IMR-90 (cell line): ENCODE measurements around the gene PPP2R5E. TPM values are rescaled to one million over a fixed set of nuclear protein-coding genes. Genes with fewer than 3 reads are reported as not detected.

Experiments
- ATAC-seq: fragments of 200-7000 bp; cut with Tn5 transposase; 2 replicates; pipeline ENCODE4 v1.9.1; 2020; ENCODE audit warnings: low read depth, mild to moderate bottlenecking, moderate library complexity
- BruUV-seq: library from RNA; stranded (reverse); fragments of 400-500 nt; replicated peaks from 2 replicates; lab custom pipeline; 2021; lab: Mats Ljungman, UMichigan
- CTCF ChIA-PET: fragments of 300-600 bp; formaldehyde crosslinking; extraction: SDS; loops from one replicate; lab custom pipeline; 2021; ENCODE audit warnings: antibody characterized with exemption; lab: Yijun Ruan, JAX
- POLR2A ChIA-PET: fragments of 300-600 bp; sonication (Branson Sonifier 250); formaldehyde crosslinking; loops from one replicate; lab custom pipeline; 2022; ENCODE audit warnings: antibody characterized with exemption; ENCODE audit not compliant: unreplicated experiment; lab: Charles Lee
- DNase-seq: peaks from one replicate; pipeline ENCODE4 v3.0.0; 2013
- H2AFZ ChIP-seq: replicated peaks from 2 replicates; pipeline ENCODE3; 2013; ENCODE audit warnings: low read length, mild to moderate bottlenecking; ENCODE audit not compliant: poor library complexity
- H2AK5ac ChIP-seq: 2 replicates; pipeline ENCODE4 v1.6.1; 2013; ENCODE audit warnings: low read depth, low read length, inconsistent platforms
- H2AK9ac ChIP-seq: replicated peaks from 2 replicates; pipeline ENCODE3; 2013; ENCODE audit warnings: mild to moderate bottlenecking, low read depth, low read length, moderate library complexity; ENCODE audit not compliant: poor library complexity
- H2BK120ac ChIP-seq: 2 replicates; pipeline ENCODE4 v1.6.1; 2013; ENCODE audit warnings: low read depth, low read length, inconsistent platforms
- H2BK15ac ChIP-seq: 3 replicates; pipeline ENCODE4 v1.6.1; 2013; ENCODE audit warnings: low read depth, low read length, inconsistent platforms
- H2BK20ac ChIP-seq: 2 replicates; pipeline ENCODE4 v1.6.1; 2013; ENCODE audit warnings: low read depth, mild to moderate bottlenecking, inconsistent platforms, low read length, moderate library complexity
- H2BK5ac ChIP-seq: 2 replicates; pipeline ENCODE4 v1.6.1; 2013; ENCODE audit warnings: mild to moderate bottlenecking, low read depth, low read length, inconsistent platforms; ENCODE audit not compliant: poor library complexity, severe bottlenecking
- H3K14ac ChIP-seq: replicated peaks from 2 replicates; pipeline ENCODE4 v1.6.1; 2013; ENCODE audit warnings: low read depth, low read length, inconsistent platforms
- H3K18ac ChIP-seq: 2 replicates; pipeline ENCODE4 v1.6.1; 2013; ENCODE audit warnings: low read depth, low read length, control low read depth
- H3K23ac ChIP-seq: 2 replicates; pipeline ENCODE4 v1.6.1; 2013; ENCODE audit warnings: low read depth, low read length, inconsistent platforms
- H3K27ac ChIP-seq: 2 replicates; pipeline ENCODE4 v1.5.1; 2013; ENCODE audit warnings: mild to moderate bottlenecking, control low read depth, low read length; ENCODE audit not compliant: insufficient read depth
- H3K27me3 ChIP-seq: 2 replicates; pipeline ENCODE4 v1.6.1; 2013; ENCODE audit warnings: low read length; ENCODE audit not compliant: control insufficient read depth, insufficient read depth
- H3K36me3 ChIP-seq: 2 replicates; pipeline ENCODE4 v1.6.1; 2013; ENCODE audit warnings: low read length, mixed read lengths; ENCODE audit not compliant: control insufficient read depth, insufficient read depth
- H3K4ac ChIP-seq: 2 replicates; pipeline ENCODE4 v1.6.1; 2013; ENCODE audit warnings: low read depth, low read length, inconsistent platforms
- H3K4me1 ChIP-seq: 2 replicates; pipeline ENCODE4 v1.6.1; 2013; ENCODE audit warnings: low read length, mixed read lengths; ENCODE audit not compliant: control insufficient read depth, insufficient read depth
- H3K4me2 ChIP-seq: 2 replicates; pipeline ENCODE4 v1.6.1; 2013; ENCODE audit warnings: low read depth, mild to moderate bottlenecking, control low read depth, low read length, moderate library complexity
- H3K4me3 ChIP-seq: 2 replicates; pipeline ENCODE4 v1.5.1; 2013; ENCODE audit warnings: low read depth, mild to moderate bottlenecking, control low read depth, low read length, moderate library complexity; ENCODE audit not compliant: insufficient read depth
- H3K56ac ChIP-seq: 2 replicates; pipeline ENCODE4 v1.6.1; 2013; ENCODE audit warnings: low read length, inconsistent platforms; ENCODE audit not compliant: insufficient read depth; ENCODE audit errors: extremely low read depth
- H3K79me1 ChIP-seq, 2 experiments: 2 replicates each; pipeline ENCODE4 v1.6.1; 2013; ENCODE audit warnings: low read length in 2 of 2, inconsistent platforms in 1 of 2, low read depth in 1 of 2
- H3K9ac ChIP-seq: 2 replicates; pipeline ENCODE4 v1.6.1; 2013; ENCODE audit warnings: low read depth, low read length, control low read depth
- H3K9me1 ChIP-seq: 2 replicates; pipeline ENCODE4 v1.6.1; 2013; ENCODE audit warnings: low read length, inconsistent platforms; ENCODE audit not compliant: insufficient read depth
- H3K9me3 ChIP-seq: 2 replicates; pipeline ENCODE4 v1.6.1; 2013; ENCODE audit warnings: low read length; ENCODE audit not compliant: control insufficient read depth, insufficient read depth
- H4K20me1 ChIP-seq: 2 replicates; pipeline ENCODE4 v1.6.1; 2013; ENCODE audit warnings: low read length, inconsistent platforms; ENCODE audit not compliant: insufficient read depth
- H4K5ac ChIP-seq: 2 replicates; pipeline ENCODE4 v1.6.1; 2013; ENCODE audit warnings: mild to moderate bottlenecking, low read depth, low read length, control low read depth
- H4K8ac ChIP-seq, 2 experiments: 2 replicates each; pipeline ENCODE4 v1.6.1; 2013; ENCODE audit warnings: low read depth in 2 of 2, low read length in 2 of 2, control low read depth in 1 of 2, inconsistent platforms in 1 of 2
- H4K91ac ChIP-seq: 2 replicates; pipeline ENCODE4 v1.6.1; 2013; ENCODE audit warnings: low read depth, low read length, inconsistent platforms; ENCODE audit not compliant: insufficient read depth
- BHLHE40 ChIP-seq: fragments of 150-350 bp; IDR thresholded peaks from 2 replicates; pipeline ENCODE4 v1.6.1; 2016; ENCODE audit warnings: mild to moderate bottlenecking, low read depth, low read length
- CEBPB ChIP-seq: IDR thresholded peaks from 2 replicates; pipeline ENCODE4 v1.6.1; 2012; ENCODE audit warnings: low read depth, low read length, improper control_type of control experiment
- CHD1 ChIP-seq: IDR thresholded peaks from 2 replicates; pipeline ENCODE4 v1.6.1; 2012; ENCODE audit warnings: low read depth, low read length, improper control_type of control experiment
- FOS ChIP-seq: fragments of 150-350 bp; IDR thresholded peaks from 2 replicates; pipeline ENCODE4 v1.6.1; 2016; ENCODE audit warnings: low read depth, low read length
- MAFK ChIP-seq: IDR thresholded peaks from 2 replicates; pipeline ENCODE4 v1.6.1; 2012; ENCODE audit warnings: low read depth, low read length, improper control_type of control experiment
- MAZ ChIP-seq: IDR thresholded peaks from 2 replicates; pipeline ENCODE4 v1.6.1; 2012; ENCODE audit warnings: low read depth, mild to moderate bottlenecking, low read length, improper control_type of control experiment, moderate library complexity, borderline replicate concordance
- MXI1 ChIP-seq: IDR thresholded peaks from 2 replicates; pipeline ENCODE4 v1.6.1; 2012; ENCODE audit warnings: low read depth, mild to moderate bottlenecking, low read length, moderate library complexity, borderline replicate concordance
- NFE2L2 ChIP-seq: fragments of 150-350 bp; IDR thresholded peaks from 2 replicates; pipeline ENCODE4 v1.6.1; 2016; ENCODE audit warnings: low read depth, mild to moderate bottlenecking, low read length
- POLR2A ChIP-seq: IDR thresholded peaks from 2 replicates; pipeline ENCODE4 v1.6.1; 2012; ENCODE audit warnings: mild to moderate bottlenecking, low read depth, low read length
- RCOR1 ChIP-seq: IDR thresholded peaks from 2 replicates; pipeline ENCODE4 v1.6.1; 2012; ENCODE audit warnings: mild to moderate bottlenecking, low read length, improper control_type of control experiment; ENCODE audit not compliant: insufficient replicate concordance
- RFX5 ChIP-seq: IDR thresholded peaks from 2 replicates; pipeline ENCODE4 v1.8.0; 2012; ENCODE audit warnings: low read depth, mild to moderate bottlenecking, low read length, moderate library complexity
- SMC3 ChIP-seq: fragments of 150-350 bp; IDR thresholded peaks from 2 replicates; pipeline ENCODE4 v1.6.1; 2016; ENCODE audit warnings: low read depth, mild to moderate bottlenecking, antibody characterized with exemption, low read length, moderate library complexity
- dilution Hi-C: fragments of 300-500 bp; cut with HindIII; formaldehyde crosslinking; loops from one replicate; pipeline ENCODE4 v1.14.3; 2018; ENCODE audit warnings: low sequenced_read_pairs; ENCODE audit not compliant: unreplicated experiment
- in situ Hi-C: fragments of 300-500 bp; cut with MboI; formaldehyde crosslinking; loops from 3 replicates; pipeline ENCODE4 v1.14.3; 2019; ENCODE audit warnings: low sequenced_read_pairs, inconsistent platforms, mixed read lengths
- intact Hi-C: fragments of 100-400 bp; cut with micrococcal nuclease; formaldehyde crosslinking; loops from 2 replicates; pipeline ENCODE4 v1.10.0; 2022
- polyA plus RNA-seq, 3 experiments: library from polyadenylated mRNA; depleted of rRNA; stranded (reverse); fragments of >200 nt; gene quantifications; 2 replicates each; pipeline ENCODE4 v1.2.3, GENCODE V29; 2012; ENCODE audit warnings: low replicate concordance in 1 of 3
- total RNA-seq: library from RNA; depleted of rRNA; stranded (reverse); fragments of >200 nt; gene quantifications from 2 replicates; pipeline ENCODE4 v1.2.3, GENCODE V29; 2012
- TF ChIP-seq, protein P1 (sequence below): conservative IDR thresholded peaks from 2 replicates; pipeline ENCODE4 v1.5.1; 2012; ENCODE audit warnings: mild to moderate bottlenecking, low read depth, low read length, improper control_type of control experiment
- TF ChIP-seq, protein P2 (sequence below): fragments of 150-350 bp; IDR thresholded peaks from 2 replicates; pipeline ENCODE4 v1.6.1; 2016; ENCODE audit warnings: low read depth, mild to moderate bottlenecking, low read length, moderate library complexity, borderline replicate concordance
- TF ChIP-seq, protein P3 (sequence below): fragments of 150-350 bp; IDR thresholded peaks from 2 replicates; pipeline ENCODE4 v1.6.1; 2017; ENCODE audit warnings: mild to moderate bottlenecking, antibody characterized with exemption, low read length, low read depth

The PPP2R5E gene
- total and polyA plus RNA-seq, 2 of the 4 experiments (the other 2 are of a cell fraction): 9.7 to 12.2 TPM

DNA sequence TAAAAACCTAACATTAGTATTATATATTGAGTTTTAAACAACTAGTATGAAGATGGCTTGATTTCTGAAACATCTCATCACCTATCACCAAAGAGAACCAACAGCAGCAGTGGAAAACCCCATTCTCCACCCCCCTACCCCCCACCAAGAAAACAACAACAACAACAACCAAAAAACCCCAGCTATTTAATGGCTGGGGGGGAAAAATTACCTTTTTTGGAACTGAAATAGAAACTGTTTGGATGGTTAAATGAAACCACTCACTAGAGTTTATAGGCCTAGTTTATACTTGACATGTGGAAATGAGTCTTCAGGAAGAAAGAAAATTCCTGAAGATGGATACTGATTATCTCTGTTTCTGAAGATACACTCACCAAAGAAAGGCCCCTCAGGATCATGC, 30.3 kb downstream of the PPP2R5E start:
- peaks cover 48% of the 10 kb centered on the region for H4K20me1 ChIP-seq

More for the DNA sequence above, 30.3 kb downstream of the PPP2R5E start:
- Histone ChIP-seq H3K4me3 (no peak overlapping the region), H4K5ac (no peak overlapping the region), H2AK9ac (no peak overlapping the region), H3K23ac (no peak overlapping the region), H3K4me2 (no peak overlapping the region), H2BK5ac (no peak overlapping the region), H3K9me1 (peaks cover 15% of the 10 kb centered on the region), H4K91ac (no peak overlapping the region), H2BK20ac (no peak overlapping the region), H3K9ac (no peak overlapping the region), H2BK15ac (no peak overlapping the region), H3K9me3 (no peaks in the 10 kb centered on the region), H3K18ac (no peak overlapping the region), H3K79me1 (peaks cover 45 to 72% of the 10 kb centered on the region in 2 experiments), H2AFZ (no peak overlapping the region), H2BK120ac (no peak overlapping the region), H3K27ac (no peak overlapping the region), H2AK5ac (no peak overlapping the region), H3K14ac (no peak overlapping the region), H3K56ac (no peak overlapping the region), H3K27me3 (no peaks in the 10 kb centered on the region), H4K8ac (no peak overlapping the region), H3K4ac (no peak overlapping the region), H3K36me3 (peaks cover 3% of the 10 kb centered on the region; the same call in 1 of the 2 replicates), H3K4me1 (peaks cover 13% of the 10 kb centered on the region)
- ChIA-PET CTCF (interaction anchor here (0.6 kb wide), 1 partner anchor 29 kb away, joined by 12 read pairs; no protein-coding TSS in a partner anchor), POLR2A (no interaction called here)
- ATAC-seq: no peak; the same call in 1 of the 2 replicates
- intact Hi-C loops: no loop called here
- in situ Hi-C loops: no loop called here
- TF ChIP-seq MAZ (no peak), MXI1 (no peak), CEBPB (no peak), NFE2L2 (no peak), RCOR1 (no peak), CHD1 (no peak), BHLHE40 (no peak), POLR2A (no peak), MAFK (no peak), SMC3 (no peak), RFX5 (no peak), FOS (no peak)
- TF ChIP-seq, protein P1, sequence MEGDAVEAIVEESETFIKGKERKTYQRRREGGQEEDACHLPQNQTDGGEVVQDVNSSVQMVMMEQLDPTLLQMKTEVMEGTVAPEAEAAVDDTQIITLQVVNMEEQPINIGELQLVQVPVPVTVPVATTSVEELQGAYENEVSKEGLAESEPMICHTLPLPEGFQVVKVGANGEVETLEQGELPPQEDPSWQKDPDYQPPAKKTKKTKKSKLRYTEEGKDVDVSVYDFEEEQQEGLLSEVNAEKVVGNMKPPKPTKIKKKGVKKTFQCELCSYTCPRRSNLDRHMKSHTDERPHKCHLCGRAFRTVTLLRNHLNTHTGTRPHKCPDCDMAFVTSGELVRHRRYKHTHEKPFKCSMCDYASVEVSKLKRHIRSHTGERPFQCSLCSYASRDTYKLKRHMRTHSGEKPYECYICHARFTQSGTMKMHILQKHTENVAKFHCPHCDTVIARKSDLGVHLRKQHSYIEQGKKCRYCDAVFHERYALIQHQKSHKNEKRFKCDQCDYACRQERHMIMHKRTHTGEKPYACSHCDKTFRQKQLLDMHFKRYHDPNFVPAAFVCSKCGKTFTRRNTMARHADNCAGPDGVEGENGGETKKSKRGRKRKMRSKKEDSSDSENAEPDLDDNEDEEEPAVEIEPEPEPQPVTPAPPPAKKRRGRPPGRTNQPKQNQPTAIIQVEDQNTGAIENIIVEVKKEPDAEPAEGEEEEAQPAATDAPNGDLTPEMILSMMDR: no peak
- TF ChIP-seq, protein P2, sequence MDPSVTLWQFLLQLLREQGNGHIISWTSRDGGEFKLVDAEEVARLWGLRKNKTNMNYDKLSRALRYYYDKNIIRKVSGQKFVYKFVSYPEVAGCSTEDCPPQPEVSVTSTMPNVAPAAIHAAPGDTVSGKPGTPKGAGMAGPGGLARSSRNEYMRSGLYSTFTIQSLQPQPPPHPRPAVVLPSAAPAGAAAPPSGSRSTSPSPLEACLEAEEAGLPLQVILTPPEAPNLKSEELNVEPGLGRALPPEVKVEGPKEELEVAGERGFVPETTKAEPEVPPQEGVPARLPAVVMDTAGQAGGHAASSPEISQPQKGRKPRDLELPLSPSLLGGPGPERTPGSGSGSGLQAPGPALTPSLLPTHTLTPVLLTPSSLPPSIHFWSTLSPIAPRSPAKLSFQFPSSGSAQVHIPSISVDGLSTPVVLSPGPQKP: no peak
- TF ChIP-seq, protein P3, sequence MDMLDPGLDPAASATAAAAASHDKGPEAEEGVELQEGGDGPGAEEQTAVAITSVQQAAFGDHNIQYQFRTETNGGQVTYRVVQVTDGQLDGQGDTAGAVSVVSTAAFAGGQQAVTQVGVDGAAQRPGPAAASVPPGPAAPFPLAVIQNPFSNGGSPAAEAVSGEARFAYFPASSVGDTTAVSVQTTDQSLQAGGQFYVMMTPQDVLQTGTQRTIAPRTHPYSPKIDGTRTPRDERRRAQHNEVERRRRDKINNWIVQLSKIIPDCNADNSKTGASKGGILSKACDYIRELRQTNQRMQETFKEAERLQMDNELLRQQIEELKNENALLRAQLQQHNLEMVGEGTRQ: no peak
- no TSS peak for BruUV-seq
- peak; percentile 2 for DNase-seq
- dilution Hi-C loops: no loop called here
